Measurements from ENCODE around the gene TP73.

TP73 gene

GRCh38 chr1:3750741-3751140, 98.4 kb downstream of the TP73 start:
- DNase-seq (ENCODE audit: extremely low read depth, low read depth) = no peak
- no peak overlapping the region for H3K4me3 ChIP-seq (replicated peaks; ENCODE audit: low read depth, low read length)
- TF ChIP-seq, protein P1, sequence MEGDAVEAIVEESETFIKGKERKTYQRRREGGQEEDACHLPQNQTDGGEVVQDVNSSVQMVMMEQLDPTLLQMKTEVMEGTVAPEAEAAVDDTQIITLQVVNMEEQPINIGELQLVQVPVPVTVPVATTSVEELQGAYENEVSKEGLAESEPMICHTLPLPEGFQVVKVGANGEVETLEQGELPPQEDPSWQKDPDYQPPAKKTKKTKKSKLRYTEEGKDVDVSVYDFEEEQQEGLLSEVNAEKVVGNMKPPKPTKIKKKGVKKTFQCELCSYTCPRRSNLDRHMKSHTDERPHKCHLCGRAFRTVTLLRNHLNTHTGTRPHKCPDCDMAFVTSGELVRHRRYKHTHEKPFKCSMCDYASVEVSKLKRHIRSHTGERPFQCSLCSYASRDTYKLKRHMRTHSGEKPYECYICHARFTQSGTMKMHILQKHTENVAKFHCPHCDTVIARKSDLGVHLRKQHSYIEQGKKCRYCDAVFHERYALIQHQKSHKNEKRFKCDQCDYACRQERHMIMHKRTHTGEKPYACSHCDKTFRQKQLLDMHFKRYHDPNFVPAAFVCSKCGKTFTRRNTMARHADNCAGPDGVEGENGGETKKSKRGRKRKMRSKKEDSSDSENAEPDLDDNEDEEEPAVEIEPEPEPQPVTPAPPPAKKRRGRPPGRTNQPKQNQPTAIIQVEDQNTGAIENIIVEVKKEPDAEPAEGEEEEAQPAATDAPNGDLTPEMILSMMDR (IDR thresholded peaks at IDR 0.05; ENCODE audit: low read depth, low read length, missing control alignments) = no peak

GRCh38 chr1:3752400-3752945, 100.2 kb downstream of the TP73 start, which contains the start of gene CCDC27:
TSS of gene CCDC27 (plus strand) at chr1:3752450. CDS start at chr1:3752482, 32 bp downstream.
- no peak within 1 kb of the TSS for H3K4me3 ChIP-seq (replicated peaks; ENCODE audit: low read depth, low read length)
- no peak for DNase-seq (ENCODE audit: extremely low read depth, low read depth)
- TF ChIP-seq, protein P1 (IDR thresholded peaks at IDR 0.05; ENCODE audit: low read depth, low read length, missing control alignments) = no peak

DNA sequence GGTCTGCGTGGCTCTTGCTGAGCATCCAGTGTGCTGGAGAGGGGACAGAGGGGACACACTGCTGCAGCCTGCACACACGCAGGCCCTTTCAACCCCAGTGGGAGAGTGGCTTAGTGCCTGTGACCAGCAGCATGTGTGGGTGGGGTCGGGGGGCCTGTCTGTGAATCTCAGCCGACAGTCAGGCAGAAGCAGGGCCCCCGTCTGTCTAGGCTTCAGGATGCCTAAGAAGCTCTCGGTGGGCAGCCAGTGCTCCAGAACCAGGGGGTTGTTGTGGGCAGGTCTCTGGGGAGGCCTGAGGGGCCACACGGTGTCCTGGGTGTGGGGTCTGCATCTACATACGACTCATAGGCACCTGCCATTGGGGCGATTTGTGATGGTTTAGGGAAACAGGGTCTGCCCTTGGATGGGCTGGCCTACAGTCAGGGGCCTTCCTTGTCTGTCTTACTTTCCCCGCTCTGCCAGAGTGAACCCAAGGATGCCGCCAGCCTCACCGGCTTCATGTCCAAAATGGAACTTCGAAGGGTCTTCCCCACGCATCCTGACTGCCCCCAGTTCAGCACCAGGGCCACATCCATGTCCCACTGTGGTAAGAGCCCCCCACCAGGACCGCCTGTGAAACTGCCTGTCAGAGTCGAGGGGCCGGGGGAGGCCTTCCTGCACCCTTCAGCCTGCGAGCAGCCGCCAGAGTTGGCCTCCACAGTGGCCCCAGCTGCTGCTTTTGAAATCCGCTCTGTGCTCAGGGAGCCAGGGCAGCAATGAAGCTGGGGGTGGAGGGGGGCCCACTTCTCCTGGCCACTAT, 101.5 kb downstream of the TP73 start:
- TF ChIP-seq, protein P1 (IDR thresholded peaks at IDR 0.05; ENCODE audit: low read depth, low read length, missing control alignments) = no peak
- no peak overlapping the region for H3K4me3 ChIP-seq (replicated peaks; ENCODE audit: low read depth, low read length)
- no peak for DNase-seq (ENCODE audit: extremely low read depth, low read depth)

GRCh38 chr1:3756394-3756793, 104.1 kb downstream of the TP73 start:
- TF ChIP-seq, protein P1 (IDR thresholded peaks at IDR 0.05; ENCODE audit: low read depth, low read length, missing control alignments) = no peak
- DNase-seq (ENCODE audit: extremely low read depth, low read depth) = no peak
- no peak overlapping the region for H3K4me3 ChIP-seq (replicated peaks; ENCODE audit: low read depth, low read length)

DNA sequence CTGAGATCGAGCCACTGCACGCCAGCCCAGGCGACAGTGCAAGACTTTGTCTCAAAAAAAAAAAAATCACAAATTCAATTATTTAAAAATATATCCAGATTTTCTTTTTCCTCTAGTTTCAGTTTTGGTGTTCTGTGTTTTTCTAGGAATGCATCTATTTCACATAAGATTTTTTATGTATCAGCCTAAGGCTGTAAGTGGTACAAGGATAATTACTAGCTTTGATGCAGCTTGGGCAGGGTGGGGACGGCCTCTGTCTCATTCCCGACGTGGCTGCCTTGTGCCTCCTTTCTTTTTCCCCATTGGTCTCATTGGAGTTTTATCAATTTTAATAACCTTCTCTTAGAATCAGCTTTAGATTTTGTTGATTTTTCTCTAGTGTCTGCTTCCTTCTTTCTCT, 106.8 kb downstream of the TP73 start:
- TF ChIP-seq, protein P1 (IDR thresholded peaks at IDR 0.05; ENCODE audit: low read depth, low read length, missing control alignments) = no peak
- no peak overlapping the region for H3K4me3 ChIP-seq (replicated peaks; ENCODE audit: low read depth, low read length)
- DNase-seq (ENCODE audit: extremely low read depth, low read depth) = no peak

- H3K4me3 ChIP-seq (replicated peaks; ENCODE audit: low read depth, low read length) = no peak overlapping the region
- DNase-seq (ENCODE audit: extremely low read depth, low read depth) = no peak
- TF ChIP-seq, protein P1 (IDR thresholded peaks at IDR 0.05; ENCODE audit: low read depth, low read length, missing control alignments) = no peak
Measured at GRCh38 chr1:3759796-3760195, 107.5 kb downstream of the TP73 start.

Measured in HFF-Myc (cell line).